GM23248 (cell line): ENCODE measurements around the gene LOXHD1. TPM values are rescaled to one million over a fixed set of nuclear protein-coding genes. Genes with fewer than 3 reads are reported as not detected.
A peak's percentile ranks its signal among the peaks of the same experiment; 100 is the strongest.

Experiments used
- DNase-seq: peaks from one replicate; pipeline ENCODE4 v3.0.0-alpha.2; 2015
- H2AFZ ChIP-seq: fragments of 200-600 bp; sonication (generic); 2 replicates; pipeline ENCODE4 v1.6.1; 2016; ENCODE audit warnings: antibody characterized with exemption
- H3F3A ChIP-seq: fragments of 200-600 bp; sonication (generic); 2 replicates; pipeline ENCODE4 v1.6.1; 2016; ENCODE audit warnings: mild to moderate bottlenecking, antibody characterized with exemption, mixed run types; ENCODE audit not compliant: insufficient read depth
- H3K27ac ChIP-seq: fragments of 200-600 bp; sonication (generic); 2 replicates; pipeline ENCODE4 v1.5.1; 2016; ENCODE audit warnings: mild to moderate bottlenecking
- H3K27me3 ChIP-seq: fragments of 200-600 bp; sonication (generic); replicated peaks from 2 replicates; pipeline ENCODE4 v1.6.1; 2016; ENCODE audit warnings: mild to moderate bottlenecking; ENCODE audit not compliant: insufficient read depth
- H3K36me3 ChIP-seq: fragments of 200-600 bp; sonication (generic); 2 replicates; pipeline ENCODE4 v1.6.1; 2016; ENCODE audit warnings: low read depth, mild to moderate bottlenecking
- H3K4me1 ChIP-seq: fragments of 200-600 bp; sonication (generic); 2 replicates; pipeline ENCODE4 v1.6.1; 2016; ENCODE audit warnings: mild to moderate bottlenecking; ENCODE audit not compliant: insufficient read depth
- H3K4me2 ChIP-seq: fragments of 200-600 bp; sonication (generic); one replicate; pipeline ENCODE4 v1.6.1; 2016; ENCODE audit warnings: mild to moderate bottlenecking; ENCODE audit not compliant: unreplicated experiment
- H3K4me3 ChIP-seq: fragments of 200-600 bp; sonication (generic); 2 replicates; pipeline ENCODE4 v1.5.1; 2016; ENCODE audit warnings: mild to moderate bottlenecking
- H3K79me2 ChIP-seq: fragments of 200-600 bp; sonication (generic); 2 replicates; pipeline ENCODE4 v1.6.1; 2016; ENCODE audit warnings: mild to moderate bottlenecking; ENCODE audit not compliant: insufficient read depth
- H3K9ac ChIP-seq: fragments of 200-600 bp; sonication (generic); 2 replicates; pipeline ENCODE4 v1.6.1; 2016; ENCODE audit warnings: mild to moderate bottlenecking
- H3K9me2 ChIP-seq: fragments of 200-600 bp; sonication (generic); 2 replicates; pipeline ENCODE4 v1.6.1; 2016; ENCODE audit warnings: mixed run types, mild to moderate bottlenecking, moderate library complexity; ENCODE audit not compliant: insufficient read depth
- H3K9me3 ChIP-seq: fragments of 200-600 bp; sonication (generic); one replicate; pipeline ENCODE4 v1.6.1; 2017; ENCODE audit warnings: low read depth
- H4K20me1 ChIP-seq: fragments of 200-600 bp; sonication (generic); 2 replicates; pipeline ENCODE4 v1.6.0; 2016; ENCODE audit not compliant: insufficient read depth
- EZH2 ChIP-seq: fragments of 200-600 bp; sonication (generic); IDR thresholded peaks from 2 replicates; pipeline ENCODE4 v1.6.1; 2018; ENCODE audit warnings: antibody characterized with exemption, mild to moderate bottlenecking; ENCODE audit not compliant: insufficient read depth, poor library complexity, severe bottlenecking
- EZH2phosphoT487 ChIP-seq: fragments of 200-600 bp; sonication (generic); IDR thresholded peaks from 2 replicates; pipeline ENCODE4 v1.6.1; 2018; ENCODE audit warnings: antibody characterized with exemption, moderate library complexity, mild to moderate bottlenecking, low read depth; ENCODE audit not compliant: insufficient read depth
- WGBS, 2 experiments: methylation state at CpG; one replicate each; pipeline ENCODE4 v1.1.6; 2015 to 2017; ENCODE audit warnings: low lambda C conversion rate in 2 of 2, low coverage in 1 of 2; ENCODE audit errors: missing lambda C conversion rate in 2 of 2; 5-methylcytosine and 5-hydroxymethylcytosine counted together
- in situ Hi-C: fragments of 300-500 bp; cut with MboI; formaldehyde crosslinking; loops from 2 replicates; pipeline ENCODE4 v1.15.0; 2020
- polyA plus RNA-seq: library from polyadenylated mRNA; unstranded; fragments of >200 nt; fragmentation: Nextera tagmentation; extraction: Ambion mirVana; gene quantifications from 2 replicates; pipeline ENCODE4 v1.2.1, GENCODE V29; 2016
- total RNA-seq: library from RNA; depleted of rRNA; stranded (reverse); fragments of >200 nt; shearing (Covaris generic); gene quantifications from 2 replicates; pipeline ENCODE4 v1.2.3, GENCODE V29; 2014

LOXHD1 gene
- total and polyA plus RNA-seq, 2 experiments from 2014 or later = not detected

DNA sequence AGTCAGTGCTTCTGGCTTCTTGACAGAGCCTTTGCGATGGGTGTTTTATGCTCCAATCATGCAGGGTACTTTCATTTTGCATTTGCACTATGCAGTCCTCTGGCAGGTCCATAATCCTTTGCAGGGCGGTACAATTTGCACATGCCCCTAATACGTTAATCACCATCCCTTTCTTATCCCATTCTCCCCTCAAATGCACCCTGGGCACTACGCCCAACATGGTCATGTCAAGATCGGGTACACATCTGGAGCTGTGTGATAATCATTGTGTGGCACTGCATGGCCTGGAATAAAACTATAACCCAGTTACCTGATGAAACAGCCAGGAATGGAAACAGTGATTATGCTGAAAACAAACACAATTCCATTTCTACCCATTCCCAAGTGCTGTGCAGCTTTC, 27.7 kb downstream of the LOXHD1 start:
- 50 to 59% methylated on average over 5 of the region's 5 CpGs for WGBS, 2 experiments
- no peak for DNase-seq
- no peaks in the 10 kb centered on the region for H3K9me2 ChIP-seq
- H3K4me2 ChIP-seq = no peak overlapping the region
- no peak overlapping the region for H3K27ac ChIP-seq
- no peaks in the 10 kb centered on the region for H3K36me3 ChIP-seq
- H3K79me2 ChIP-seq = no peaks in the 10 kb centered on the region
- no peak overlapping the region for H3K4me3 ChIP-seq
- H3K9ac ChIP-seq = no peak overlapping the region
- H3K27me3 ChIP-seq = 0 out of 2 replicates have a peak, but pooled peaks cover 4% of the 10 kb centered on the region
- no peak overlapping the region for H2AFZ ChIP-seq
- TF ChIP-seq EZH2 (no peak), EZH2phosphoT487 (no peak)
- in situ Hi-C loops = no loop called here
- H3K4me1 ChIP-seq = no peaks in the 10 kb centered on the region
- no peaks in the 10 kb centered on the region for H3F3A ChIP-seq
- no peaks in the 10 kb centered on the region for H3K9me3 ChIP-seq
- H4K20me1 ChIP-seq = no peaks in the 10 kb centered on the region

DNA sequence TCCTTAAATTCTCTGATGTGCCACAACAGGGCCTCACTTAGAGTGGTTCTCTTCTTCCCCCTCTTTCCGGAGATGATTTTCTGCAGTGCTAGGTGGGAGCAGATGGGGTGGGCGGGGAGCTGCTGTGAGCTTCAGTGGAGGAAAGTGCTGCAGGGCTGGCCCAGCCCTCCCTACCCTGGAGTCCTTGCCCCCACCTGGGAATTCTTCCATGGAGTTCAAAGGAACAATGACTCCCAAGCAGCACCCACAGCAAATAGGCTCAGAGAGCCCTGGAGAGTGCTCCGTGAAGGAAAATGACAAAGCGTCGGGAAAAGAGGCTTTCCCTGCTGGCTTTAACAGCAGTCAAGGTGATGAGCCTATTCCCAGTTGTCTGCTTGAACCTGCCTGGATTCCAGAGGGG, 28.8 kb downstream of the LOXHD1 start:
- Histone ChIP-seq H3K27me3 (0 out of 2 replicates have a peak, but pooled peaks cover 4% of the 10 kb centered on the region), H3F3A (no peaks in the 10 kb centered on the region), H3K9me2 (no peaks in the 10 kb centered on the region), H3K27ac (no peak overlapping the region), H3K4me3 (no peak overlapping the region), H3K9ac (no peak overlapping the region), H4K20me1 (no peaks in the 10 kb centered on the region), H3K36me3 (no peaks in the 10 kb centered on the region), H3K9me3 (no peaks in the 10 kb centered on the region), H2AFZ (no peak overlapping the region), H3K79me2 (no peaks in the 10 kb centered on the region), H3K4me1 (0 out of 2 replicates have a peak, but pooled peaks cover 4% of the 10 kb centered on the region), H3K4me2 (no peak overlapping the region)
- no peak for DNase-seq
- WGBS, 2 experiments = 26 to 29% methylated on average over 5 of the region's 5 CpGs
- no peak for TF ChIP-seq EZH2phosphoT487
- TF ChIP-seq EZH2 = no peak
- in situ Hi-C loops = no loop called here

DNA sequence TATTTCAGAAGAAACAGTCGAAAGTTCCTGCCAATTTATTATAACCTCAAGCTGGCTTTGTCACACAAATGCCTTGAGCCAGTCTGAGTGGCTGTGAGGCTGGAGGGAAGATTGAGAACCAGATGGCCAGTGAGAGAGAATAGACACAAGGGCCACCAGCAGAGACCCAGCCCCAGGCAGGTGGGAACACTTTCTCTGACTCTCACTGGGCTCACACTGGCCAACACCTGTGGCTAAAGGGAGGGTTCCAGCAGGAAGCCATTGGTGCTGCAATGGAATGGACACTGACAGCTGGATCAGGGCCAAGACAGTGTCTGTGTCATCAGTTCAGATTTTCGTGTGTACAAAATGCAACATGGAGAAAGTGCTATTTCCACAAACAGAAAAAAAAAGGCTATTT, 29.9 kb downstream of the LOXHD1 start:
- no peaks in the 10 kb centered on the region for H3F3A ChIP-seq
- 0 out of 2 replicates have a peak, but pooled peaks cover 4% of the 10 kb centered on the region for H3K27me3 ChIP-seq
- no peak overlapping the region for H2AFZ ChIP-seq
- no peaks in the 10 kb centered on the region for H3K79me2 ChIP-seq
- no peaks in the 10 kb centered on the region for H3K9me3 ChIP-seq
- no peak for DNase-seq
- TF ChIP-seq EZH2 = no peak
- TF ChIP-seq EZH2phosphoT487 = no peak
- no peaks in the 10 kb centered on the region for H3K9me2 ChIP-seq
- H3K4me2 ChIP-seq = no peak overlapping the region
- no peaks in the 10 kb centered on the region for H3K36me3 ChIP-seq
- in situ Hi-C loops = no loop called here
- 11 to 18% methylated on average over 2 of the region's 2 CpGs for WGBS, 2 experiments
- no peak overlapping the region for H3K9ac ChIP-seq
- 0 out of 2 replicates have a peak, but pooled peaks cover 4% of the 10 kb centered on the region for H3K4me1 ChIP-seq
- H4K20me1 ChIP-seq = no peaks in the 10 kb centered on the region
- H3K27ac ChIP-seq = no peak overlapping the region
- no peak overlapping the region for H3K4me3 ChIP-seq

DNA sequence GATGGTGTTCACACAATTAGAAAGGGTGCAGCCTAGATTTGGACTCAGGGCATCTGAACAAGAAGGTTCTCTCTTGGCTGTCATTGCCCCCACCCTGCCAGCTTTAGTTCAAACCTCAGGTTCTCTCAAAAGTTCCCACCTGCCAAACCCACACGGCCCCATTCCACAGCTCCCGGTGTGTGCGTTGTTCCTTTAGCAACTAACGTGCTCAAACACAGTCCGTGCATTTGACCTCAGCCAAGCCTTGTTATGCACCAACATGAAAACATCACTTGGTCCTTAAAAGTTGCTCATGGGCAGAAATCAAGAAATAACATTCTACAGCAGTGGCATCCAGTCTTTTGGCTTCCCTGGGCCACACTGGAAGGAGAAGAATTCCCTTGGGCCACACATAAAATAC, 32.0 kb downstream of the LOXHD1 start:
- no peak for TF ChIP-seq EZH2
- H3F3A ChIP-seq = no peaks in the 10 kb centered on the region
- no peaks in the 10 kb centered on the region for H4K20me1 ChIP-seq
- H3K4me3 ChIP-seq = no peak overlapping the region
- no peaks in the 10 kb centered on the region for H3K79me2 ChIP-seq
- H2AFZ ChIP-seq = no peak overlapping the region
- no peak overlapping the region for H3K4me2 ChIP-seq
- 0 out of 2 replicates have a peak, but pooled peaks cover 4% of the 10 kb centered on the region for H3K27me3 ChIP-seq
- H3K27ac ChIP-seq = no peak overlapping the region
- no peak overlapping the region for H3K9ac ChIP-seq
- 58 to 66% methylated on average over 5 of the region's 5 CpGs for WGBS, 2 experiments
- no peaks in the 10 kb centered on the region for H3K36me3 ChIP-seq
- DNase-seq = no peak
- no peaks in the 10 kb centered on the region for H3K9me2 ChIP-seq
- H3K4me1 ChIP-seq = 0 out of 2 replicates have a peak, but pooled peaks cover 4% of the 10 kb centered on the region
- H3K9me3 ChIP-seq = no peaks in the 10 kb centered on the region
- in situ Hi-C loops = no loop called here

DNA sequence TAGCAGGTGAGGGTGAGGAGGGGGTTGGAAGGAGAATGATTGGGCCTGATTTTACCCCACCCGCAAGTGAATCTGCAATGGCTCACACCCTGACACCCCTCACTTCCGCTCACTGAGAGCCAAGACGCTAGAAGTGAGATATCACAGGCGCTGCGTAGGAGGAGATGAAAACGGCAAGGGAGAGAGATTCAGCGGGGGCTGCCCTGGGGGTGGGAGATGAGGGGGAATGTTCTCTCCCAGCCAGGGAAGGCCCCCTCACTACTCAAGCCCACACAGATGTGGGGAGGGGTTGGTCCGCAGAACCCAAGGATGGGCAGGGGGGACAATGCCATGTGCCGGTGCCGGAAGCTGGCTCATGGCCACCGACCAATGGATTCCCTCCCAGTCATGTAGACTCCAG, 32.9 kb downstream of the LOXHD1 start:
- no peak overlapping the region for H3K27ac ChIP-seq
- 47 to 49% methylated on average over 11 of the region's 11 CpGs for WGBS, 2 experiments
- H3K36me3 ChIP-seq = no peaks in the 10 kb centered on the region
- H4K20me1 ChIP-seq = no peaks in the 10 kb centered on the region
- H3K4me2 ChIP-seq = peak overlapping the region; percentile 7
- 0 out of 2 replicates have a peak, but pooled peaks cover 4% of the 10 kb centered on the region for H3K27me3 ChIP-seq
- no peaks in the 10 kb centered on the region for H3F3A ChIP-seq
- peak overlapping the region; percentile 77 for H2AFZ ChIP-seq
- no peaks in the 10 kb centered on the region for H3K9me2 ChIP-seq
- TF ChIP-seq EZH2 = no peak
- no peak for TF ChIP-seq EZH2phosphoT487
- H3K4me1 ChIP-seq = 0 out of 2 replicates have a peak, but pooled peaks cover 4% of the 10 kb centered on the region
- H3K4me3 ChIP-seq = no peak overlapping the region
- no peaks in the 10 kb centered on the region for H3K9me3 ChIP-seq
- H3K79me2 ChIP-seq = no peaks in the 10 kb centered on the region
- in situ Hi-C loops = no loop called here
- no peak overlapping the region for H3K9ac ChIP-seq
- peak; percentile 4 for DNase-seq
